Right lobe of liver (tissue), 6 donors: ENCODE data around the gene SPTBN5. TPM values are rescaled to one million over a fixed set of nuclear protein-coding genes. Genes with fewer than 3 reads are reported as not detected.
A peak's percentile ranks its signal among the peaks of the same experiment; 100 is the strongest.

Experiments
- ATAC-seq, 4 donors: fragments of 200-7000 bp; cut with Tn5 transposase; one replicate each; pipeline ENCODE4 v1.9.1; 2020; ENCODE audit warnings: mild to moderate bottlenecking in 4 of 4, moderate library complexity in 4 of 4
- DNase-seq, 3 donors: peaks; one replicate each; pipeline ENCODE4 v3.0.0-alpha.2; 2020
- H3K27ac ChIP-seq, 3 donors: fragments of 200-600 bp; one replicate each; pipeline ENCODE4 v1.8.0; 2022
- H3K27me3 ChIP-seq, 2 donors: fragments of 200-600 bp; one replicate each; pipeline ENCODE4 v1.8.0; 2022
- H3K36me3 ChIP-seq, 4 donors: fragments of 200-600 bp; sonication (generic) in 1 of 4; one replicate each; pipeline versions ENCODE4 v1.5.1 to v1.8.0; 2017 to 2022; ENCODE audit warnings: control low read depth in 1 of 4
- H3K4me1 ChIP-seq, 4 donors: fragments of 200-600 bp; sonication (generic) in 1 of 4; one replicate each; pipeline versions ENCODE4 v1.5.1 to v1.8.0; 2017 to 2022; ENCODE audit warnings: control low read depth in 1 of 4
- H3K4me3 ChIP-seq, 3 donors: fragments of 200-600 bp; one replicate each; pipeline ENCODE4 v1.8.0; 2022
- H3K9me3 ChIP-seq, 4 donors: fragments of 200-600 bp; sonication (generic) in 1 of 4; one replicate each; pipeline versions ENCODE4 v1.5.1 to v1.8.0; 2017 to 2022; ENCODE audit warnings: control low read depth in 1 of 4
- CTCF ChIP-seq, 4 donors: fragments of 200-600 bp in 3 of 4; fragments of 450-650 bp in 1 of 4; IDR thresholded peaks; one replicate each; pipeline versions ENCODE4 v1.5.1 to v1.8.0; 2016 to 2022; ENCODE audit warnings: antibody characterized with exemption in 4 of 4, mild to moderate bottlenecking in 2 of 4
- POLR2A ChIP-seq: fragments of 450-650 bp; IDR thresholded peaks from one replicate; pipeline ENCODE4 v1.6.1; 2017; ENCODE audit warnings: antibody characterized with exemption, mild to moderate bottlenecking
- WGBS: methylation state at CpG from one replicate; pipeline ENCODE4 v1.1.6; 2018; ENCODE audit warnings: low coverage, low lambda C conversion rate; ENCODE audit not compliant: insufficient coverage; ENCODE audit errors: missing lambda C conversion rate; 5-methylcytosine and 5-hydroxymethylcytosine counted together
- intact Hi-C, 2 donors: fragments of 100-400 bp; cut with DNase I; formaldehyde crosslinking; loops; one replicate each; pipeline versions ENCODE4 v1.11.2 to v1.14.1; 2022
- microRNA-seq, 2 donors: library from miRNA; unstranded; fragments of <30 nt; microRNA quantifications; one replicate each; pipeline ENCODE4, GENCODE V29; 2019 to 2020
- small RNA-seq, 2 experiments: library from RNA; depleted of rRNA; stranded (forward); fragments of <200 nt; gene quantifications; one replicate each; pipeline ENCODE3, GENCODE V24; 2016
- total RNA-seq, 6 experiments: library from RNA; depleted of rRNA in 2 of 6; stranded (reverse); fragments of >200 nt in 2 of 6; fragmentation: NEBNext Ultra II Directional in 3 of 6; extraction: Animal tissue kit (Norgen Biotek cat#: 25700) in 3 of 6; gene quantifications; one replicate each; pipeline versions ENCODE4 v1.1.0 to v1.2.4, GENCODE V29; 2016 to 2023
- donor health status: DM: no; HTN: yes; CAD: no.
- donor health status: DM: no; HTN: no; CAD: no.
- donor health status: DM: no; HTN: no; CAD: no.
- donor health status: DM: no; HTN: yes; CAD: no.
- donor health status: DM: no; HTN: yes; CAD: no.

SPTBN5 gene
- total RNA-seq, 6 experiments from 2014 or later = 0.06 to 3.2 (median 0.81) TPM

- Histone ChIP-seq H3K4me3 (no peak overlapping the region), H3K9me3 (no peaks in the 10 kb centered on the region), H3K36me3 (no peaks in the 10 kb centered on the region), H3K27me3 (no peaks in the 10 kb centered on the region), H3K4me1 (peaks cover 0 to 10% (median 0%) of the 10 kb centered on the region in 4 donors), H3K27ac (no peak overlapping the region)
- no peak for TF ChIP-seq POLR2A
- no peak for TF ChIP-seq CTCF (IDR thresholded peaks at IDR 0.05)
- 76% methylated on average over 3 of the region's 5 CpGs for WGBS
- DNase-seq (no peak), ATAC-seq (no peak)
- intact Hi-C loops = no loop called here
These were observed 94.4 kb downstream of the SPTBN5 start for GRCh38 chr15:41799488-41799805.

GRCh38 chr15:41798607-41799487 is 95.0 kb downstream of the SPTBN5 start:
- Histone ChIP-seq H3K36me3 (no peaks in the 10 kb centered on the region), H3K9me3 (no peaks in the 10 kb centered on the region), H3K4me3 (no peak overlapping the region), H3K27ac (no peak overlapping the region), H3K4me1 (peaks cover 0 to 10% (median 0%) of the 10 kb centered on the region in 4 donors), H3K27me3 (no peaks in the 10 kb centered on the region)
- peak; percentile 42 to 97 (median 68) for ATAC-seq
- no peak for DNase-seq
- TF ChIP-seq CTCF (IDR thresholded peaks at IDR 0.05) (no peak), POLR2A (no peak)
- intact Hi-C loops = no loop called here
- 86% methylated on average over 5 of the region's 9 CpGs for WGBS

Small RNA genes within 50 kb of the gene (microRNA-seq; reads per million reads assigned to microRNA genes)
- gene MIR4310 = 0 reads per million in 2 donors

Small RNA genes within 50 kb of the gene (small RNA-seq; reads per million reads assigned to genes)
- gene JMJD7-PLA2G4B = 0 reads per million in 2 experiments
- 0 reads per million in 2 experiments for gene MIR4310
- 0 reads per million in 2 experiments for gene RNA5SP393

Other genes with a start within 250 kb of the SPTBN5 start
- gene MGA, start 233.6 kb downstream of the SPTBN5 start, total RNA-seq = 10 to 100 TPM; 10.9 to 17.2 (median 12.1) TPM
- gene MAPKBP1, start 119.6 kb downstream of the SPTBN5 start, total RNA-seq = 1 to 10 TPM; 4.3 to 7.9 (median 5.7) TPM
- 1 to 10 TPM; 6.0 to 8.6 (median 7.3) TPM for gene JMJD7, start 66.0 kb downstream of the SPTBN5 start, total RNA-seq
- 1 to 10 TPM in 5 of 6 experiments, under 1 TPM in 1; 0.31 to 7.3 (median 4.7) TPM for gene PLA2G4B, start 55.2 kb downstream of the SPTBN5 start, total RNA-seq
- gene EHD4, start 78.5 kb upstream of the SPTBN5 start, total RNA-seq = 10 to 100 TPM in 3 of 6 experiments, 1 to 10 TPM in 3; 4.7 to 21.5 (median 11.1) TPM
- gene PLA2G4E, start 127.0 kb upstream of the SPTBN5 start, total RNA-seq = not detected
- not detected for gene PLA2G4D, start 200.5 kb upstream of the SPTBN5 start, total RNA-seq